GM12892 (cell line): Measurements from ENCODE around the gene LRRC53.

Source experiments
- POLR2A ChIP-seq: IDR thresholded peaks from 2 replicates; pipeline ENCODE4 v1.6.1; 2011; ENCODE audit warnings: low read depth, low read length, control low read depth
- TAF1 ChIP-seq: IDR thresholded peaks from 2 replicates; pipeline ENCODE4 v1.6.1; 2011; ENCODE audit warnings: low read depth, mild to moderate bottlenecking, control low read depth, low read length, borderline replicate concordance

GRCh38 chr1:74517599-74518051, 5.2 kb upstream of the LRRC53 start:
- no peak for TF ChIP-seq POLR2A
- TF ChIP-seq TAF1 = no peak
